Neural cell (in vitro differentiated cells): ENCODE data around the gene BMPR1A. TPM values are rescaled to one million over a fixed set of nuclear protein-coding genes. Genes with fewer than 3 reads are reported as not detected.

Source experiments
- H2AFZ ChIP-seq: fragments of 200-600, 300-800 bp; sonication (generic), shearing (Covaris generic); 2 replicates; pipeline ENCODE4 v1.6.0; 2014; ENCODE audit warnings: low read depth, mild to moderate bottlenecking, antibody characterized with exemption, low read length, moderate library complexity
- H3F3A ChIP-seq: fragments of 200-600 bp; shearing (Covaris generic); 2 replicates; pipeline ENCODE4 v1.6.1; 2016; ENCODE audit warnings: mild to moderate bottlenecking, moderate library complexity, mixed read lengths, antibody characterized with exemption, low read length; ENCODE audit not compliant: insufficient read depth, poor library complexity, severe bottlenecking
- H3K27ac ChIP-seq: fragments of 200-600, 300-800 bp; sonication (generic), shearing (Covaris generic); 2 replicates; pipeline ENCODE4 v1.5.1; 2014; ENCODE audit warnings: mild to moderate bottlenecking, low read length, moderate library complexity
- H3K27me3 ChIP-seq: fragments of 300-800, 200-600 bp; sonication (generic), shearing (Covaris generic); 2 replicates; pipeline ENCODE4 v1.6.0; 2014; ENCODE audit warnings: mild to moderate bottlenecking, low read depth, low read length, moderate library complexity; ENCODE audit not compliant: insufficient read depth
- H3K36me3 ChIP-seq: fragments of 300-800, 200-600 bp; sonication (generic), shearing (Covaris generic); 2 replicates; pipeline ENCODE4 v1.5.1; 2014; ENCODE audit warnings: mild to moderate bottlenecking, antibody characterized with exemption, low read length, moderate library complexity; ENCODE audit not compliant: insufficient read depth
- H3K4me2 ChIP-seq: fragments of 300-800, 200-600 bp; sonication (generic), shearing (Covaris generic); 2 replicates; pipeline ENCODE4 v1.6.0; 2014; ENCODE audit warnings: mild to moderate bottlenecking, low read length
- H3K4me3 ChIP-seq: fragments of 300-800, 200-600 bp; sonication (generic), shearing (Covaris generic); 2 replicates; pipeline ENCODE4 v1.5.1; 2014; ENCODE audit warnings: mild to moderate bottlenecking, low read length, moderate library complexity
- H3K79me2 ChIP-seq: fragments of 200-600 bp; shearing (Covaris generic); replicated peaks from 2 replicates; pipeline ENCODE4 v1.6.0; 2014; ENCODE audit warnings: mild to moderate bottlenecking, low read length, moderate library complexity; ENCODE audit not compliant: insufficient read depth
- H3K9ac ChIP-seq: fragments of 300-800, 200-600 bp; sonication (generic), shearing (Covaris generic); 2 replicates; pipeline ENCODE4 v1.6.1; 2016; ENCODE audit warnings: mild to moderate bottlenecking, low read length, mixed read lengths
- H3K9me2 ChIP-seq: fragments of 200-600 bp; shearing (Covaris generic); 2 replicates; pipeline ENCODE4 v1.6.1; 2016; ENCODE audit warnings: mild to moderate bottlenecking, low read length, mixed read lengths; ENCODE audit not compliant: insufficient read depth
- H3K9me3 ChIP-seq: fragments of 200-600, 300-800 bp; sonication (generic), shearing (Covaris generic); 2 replicates; pipeline ENCODE4 v1.6.1; 2016; ENCODE audit warnings: mild to moderate bottlenecking, mixed run types, low read length, moderate library complexity, mixed read lengths
- H4K20me1 ChIP-seq: fragments of 200-600 bp; shearing (Covaris generic); 2 replicates; pipeline ENCODE4 v1.6.1; 2016; ENCODE audit warnings: mild to moderate bottlenecking, mixed run types; ENCODE audit not compliant: insufficient read depth
- CTCF ChIP-seq: fragments of 450-650 bp; IDR thresholded peaks from 2 replicates; pipeline ENCODE4 v1.5.1; 2014; ENCODE audit warnings: antibody characterized with exemption, mild to moderate bottlenecking, moderate library complexity; ENCODE audit not compliant: poor library complexity, severe bottlenecking
- EP300 ChIP-seq: fragments of 450-650 bp; conservative IDR thresholded peaks from 2 replicates; pipeline ENCODE4 v1.6.1; 2014; ENCODE audit warnings: antibody characterized with exemption, mild to moderate bottlenecking, moderate library complexity; ENCODE audit not compliant: poor library complexity, severe bottlenecking
- EZH2 ChIP-seq: fragments of 200-600, 300-800 bp; shearing (Covaris generic), sonication (generic); IDR thresholded peaks from 2 replicates; pipeline ENCODE4 v1.6.1; 2014; ENCODE audit warnings: antibody characterized with exemption, low read length, borderline replicate concordance, mild to moderate bottlenecking; ENCODE audit not compliant: insufficient read depth, poor library complexity, severe bottlenecking
- MXI1 ChIP-seq: fragments of 450-650 bp; conservative IDR thresholded peaks from 2 replicates; pipeline ENCODE4 v1.6.1; 2014; ENCODE audit warnings: antibody characterized with exemption, mild to moderate bottlenecking; ENCODE audit not compliant: poor library complexity, severe bottlenecking
- POLR2AphosphoS5 ChIP-seq: IDR thresholded peaks from 2 replicates; pipeline ENCODE4 v1.6.1; 2012
- RAD21 ChIP-seq: fragments of 450-650 bp; conservative IDR thresholded peaks from 2 replicates; pipeline ENCODE4 v1.6.1; 2014; ENCODE audit warnings: antibody characterized with exemption, mild to moderate bottlenecking, moderate library complexity
- REST ChIP-seq: IDR thresholded peaks from 2 replicates; pipeline ENCODE4 v1.6.1; 2012; ENCODE audit warnings: borderline replicate concordance
- SMC3 ChIP-seq: fragments of 450-650 bp; conservative IDR thresholded peaks from 2 replicates; pipeline ENCODE4 v1.6.1; 2014; ENCODE audit warnings: antibody characterized with exemption, mild to moderate bottlenecking, moderate library complexity; ENCODE audit not compliant: poor library complexity
- TAF1 ChIP-seq: IDR thresholded peaks from 2 replicates; pipeline ENCODE4 v1.6.1; 2012; ENCODE audit warnings: low read depth
- polyA plus RNA-seq: library from polyadenylated mRNA; depleted of rRNA; stranded (reverse); fragments of >200 nt; gene quantifications from 2 replicates; pipeline ENCODE4 v1.2.3, GENCODE V29; 2014

BMPR1A gene
- polyA plus RNA-seq, 1 donor from 2014 or later = 29.9 TPM

- Histone ChIP-seq H3K9me2 (no peaks in the 10 kb centered on the region), H3F3A (no peaks in the 10 kb centered on the region), H3K4me3 (no peak overlapping the region), H3K79me2 (peaks cover 8% of the 10 kb centered on the region), H2AFZ (no peak overlapping the region), H3K9me3 (no peaks in the 10 kb centered on the region), H3K9ac (no peak overlapping the region), H3K36me3 (no peaks in the 10 kb centered on the region), H3K27ac (no peak overlapping the region), H3K27me3 (no peaks in the 10 kb centered on the region), H3K4me2 (no peak overlapping the region), H4K20me1 (no peaks in the 10 kb centered on the region)
- TF ChIP-seq SMC3 (no peak), POLR2AphosphoS5 (no peak), MXI1 (no peak), EP300 (no peak), CTCF (no peak), REST (no peak), EZH2 (no peak), RAD21 (no peak), TAF1 (no peak)
These were observed 4.9 kb upstream of the BMPR1A start for GRCh38 chr10:86751477-86751876.

- no peaks in the 10 kb centered on the region for H3K9me3 ChIP-seq
- H3F3A ChIP-seq = no peaks in the 10 kb centered on the region
- no peak overlapping the region for H3K4me2 ChIP-seq
- no peaks in the 10 kb centered on the region for H3K36me3 ChIP-seq
- no peak overlapping the region for H3K27ac ChIP-seq
- H3K9ac ChIP-seq = no peak overlapping the region
- no peaks in the 10 kb centered on the region for H3K27me3 ChIP-seq
- peaks cover 9% of the 10 kb centered on the region for H3K79me2 ChIP-seq
- no peaks in the 10 kb centered on the region for H4K20me1 ChIP-seq
- TF ChIP-seq REST (no peak), MXI1 (no peak), TAF1 (no peak), EZH2 (no peak), EP300 (no peak), CTCF (no peak), POLR2AphosphoS5 (no peak), RAD21 (no peak), SMC3 (no peak)
- H3K9me2 ChIP-seq = no peaks in the 10 kb centered on the region
- H3K4me3 ChIP-seq = no peak overlapping the region
- H2AFZ ChIP-seq = no peak overlapping the region
These were observed 4.1 kb upstream of the BMPR1A start for GRCh38 chr10:86752311-86752710.
